ENCODE results near the gene THSD4.

DNA sequence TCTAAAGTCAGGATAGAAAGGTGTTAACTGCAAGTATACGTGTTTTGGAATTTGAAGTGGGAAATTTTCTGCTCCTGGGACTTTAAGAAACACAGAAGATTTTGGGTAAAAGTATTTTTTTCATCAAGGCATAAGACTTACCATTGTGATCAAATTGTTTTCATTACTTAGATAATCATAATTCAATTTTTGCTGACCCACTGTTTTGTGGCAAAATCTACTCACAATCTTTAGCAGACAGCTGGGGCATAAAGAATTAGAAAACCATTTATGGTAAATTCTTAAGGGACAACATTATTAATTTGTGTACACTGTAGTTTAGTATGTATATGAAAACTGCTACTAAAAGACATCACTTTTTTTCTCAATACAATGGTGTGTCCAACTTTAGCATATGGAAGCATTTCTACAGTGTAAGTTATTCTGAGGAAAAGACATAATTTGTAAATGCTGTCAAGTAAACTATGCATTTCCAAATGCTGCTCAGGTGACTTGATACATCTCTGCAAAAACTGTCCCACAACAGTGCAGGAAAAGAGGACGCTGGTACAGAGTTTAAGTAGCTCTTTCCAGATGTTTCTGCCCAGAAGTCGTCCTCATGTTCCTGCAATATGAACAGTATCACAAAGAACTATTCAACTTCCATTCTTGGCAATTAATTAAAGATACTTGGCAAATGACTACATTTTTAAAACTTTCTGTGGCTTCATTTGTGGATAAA lies 52.3 kb downstream of the THSD4 start:
- TF ChIP-seq, protein P1, sequence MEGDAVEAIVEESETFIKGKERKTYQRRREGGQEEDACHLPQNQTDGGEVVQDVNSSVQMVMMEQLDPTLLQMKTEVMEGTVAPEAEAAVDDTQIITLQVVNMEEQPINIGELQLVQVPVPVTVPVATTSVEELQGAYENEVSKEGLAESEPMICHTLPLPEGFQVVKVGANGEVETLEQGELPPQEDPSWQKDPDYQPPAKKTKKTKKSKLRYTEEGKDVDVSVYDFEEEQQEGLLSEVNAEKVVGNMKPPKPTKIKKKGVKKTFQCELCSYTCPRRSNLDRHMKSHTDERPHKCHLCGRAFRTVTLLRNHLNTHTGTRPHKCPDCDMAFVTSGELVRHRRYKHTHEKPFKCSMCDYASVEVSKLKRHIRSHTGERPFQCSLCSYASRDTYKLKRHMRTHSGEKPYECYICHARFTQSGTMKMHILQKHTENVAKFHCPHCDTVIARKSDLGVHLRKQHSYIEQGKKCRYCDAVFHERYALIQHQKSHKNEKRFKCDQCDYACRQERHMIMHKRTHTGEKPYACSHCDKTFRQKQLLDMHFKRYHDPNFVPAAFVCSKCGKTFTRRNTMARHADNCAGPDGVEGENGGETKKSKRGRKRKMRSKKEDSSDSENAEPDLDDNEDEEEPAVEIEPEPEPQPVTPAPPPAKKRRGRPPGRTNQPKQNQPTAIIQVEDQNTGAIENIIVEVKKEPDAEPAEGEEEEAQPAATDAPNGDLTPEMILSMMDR (IDR thresholded peaks at IDR 0.05) = no peak
- TF ChIP-seq POLR2A (IDR thresholded peaks at IDR 0.05) (no peak), EP300 (IDR thresholded peaks at IDR 0.05) (no peak), POLR2AphosphoS5 (IDR thresholded peaks at IDR 0.05) (no peak)

Measured in upper lobe of left lung (tissue), 4 donors.